ENCODE measurements around the gene FSTL4. TPM values are rescaled to one million over a fixed set of nuclear protein-coding genes. Genes with fewer than 3 reads are reported as not detected.
"Not testable (repeated sequence)": the region's sequence is repeated elsewhere in the genome, so short reads cannot be mapped to it uniquely, and the experiment has no call there.

Gene FSTL4
- total RNA-seq, 4 donors from 2014 or later: 0.22 to 0.47 (median 0.27) TPM; not detected in 1

DNA sequence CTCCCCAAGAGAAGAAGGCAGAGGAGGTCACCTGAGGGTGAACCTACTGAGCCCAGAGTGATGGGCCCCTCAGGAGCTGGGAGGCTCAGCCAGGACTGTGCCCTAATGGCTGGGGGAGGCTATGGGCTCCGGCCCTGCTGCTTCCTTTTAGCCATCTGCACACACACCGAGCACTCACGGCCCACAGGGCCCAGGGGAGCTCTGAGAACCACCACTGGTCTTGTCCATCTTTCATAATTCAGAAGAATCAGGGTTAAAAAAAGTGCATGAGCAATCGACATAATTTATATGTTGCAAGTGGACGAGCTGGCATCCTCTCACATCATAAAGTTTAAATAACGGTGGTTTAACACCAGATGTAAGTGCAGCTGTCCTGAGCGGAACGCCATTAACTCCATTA, 162.1 kb downstream of the FSTL4 start:
- TF ChIP-seq POLR2AphosphoS5 (IDR thresholded peaks at IDR 0.05) (no peak), EP300 (IDR thresholded peaks at IDR 0.05) (no peak), POLR2A (IDR thresholded peaks at IDR 0.05) (no peak)
- TF ChIP-seq, protein P1, sequence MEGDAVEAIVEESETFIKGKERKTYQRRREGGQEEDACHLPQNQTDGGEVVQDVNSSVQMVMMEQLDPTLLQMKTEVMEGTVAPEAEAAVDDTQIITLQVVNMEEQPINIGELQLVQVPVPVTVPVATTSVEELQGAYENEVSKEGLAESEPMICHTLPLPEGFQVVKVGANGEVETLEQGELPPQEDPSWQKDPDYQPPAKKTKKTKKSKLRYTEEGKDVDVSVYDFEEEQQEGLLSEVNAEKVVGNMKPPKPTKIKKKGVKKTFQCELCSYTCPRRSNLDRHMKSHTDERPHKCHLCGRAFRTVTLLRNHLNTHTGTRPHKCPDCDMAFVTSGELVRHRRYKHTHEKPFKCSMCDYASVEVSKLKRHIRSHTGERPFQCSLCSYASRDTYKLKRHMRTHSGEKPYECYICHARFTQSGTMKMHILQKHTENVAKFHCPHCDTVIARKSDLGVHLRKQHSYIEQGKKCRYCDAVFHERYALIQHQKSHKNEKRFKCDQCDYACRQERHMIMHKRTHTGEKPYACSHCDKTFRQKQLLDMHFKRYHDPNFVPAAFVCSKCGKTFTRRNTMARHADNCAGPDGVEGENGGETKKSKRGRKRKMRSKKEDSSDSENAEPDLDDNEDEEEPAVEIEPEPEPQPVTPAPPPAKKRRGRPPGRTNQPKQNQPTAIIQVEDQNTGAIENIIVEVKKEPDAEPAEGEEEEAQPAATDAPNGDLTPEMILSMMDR (IDR thresholded peaks at IDR 0.05): no peak
- ATAC-seq: no peak

DNA sequence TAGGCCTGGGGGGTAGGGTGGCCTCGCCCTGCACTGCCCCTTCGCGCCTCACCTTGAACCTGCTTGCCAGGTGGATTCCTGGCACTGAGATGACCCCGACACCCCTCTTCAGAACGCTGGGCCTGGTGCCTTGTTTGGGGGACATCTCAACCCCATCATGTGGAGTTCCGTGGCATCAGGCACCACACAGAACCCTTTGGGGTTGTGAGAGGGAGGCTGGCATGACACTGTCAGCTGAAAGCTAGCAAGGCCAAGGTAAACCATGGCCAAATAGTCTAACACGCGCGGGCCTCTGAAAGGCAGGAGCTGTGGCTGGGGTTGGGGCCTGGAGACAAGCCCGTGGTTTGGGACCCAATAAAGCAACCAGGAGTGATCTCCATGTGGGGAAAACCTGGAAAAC, 163.2 kb downstream of the FSTL4 start:
- peaks cover 0 to 9% (median 0%) of the 10 kb centered on the region in 3 donors for H3K4me1 ChIP-seq
- H3K9me3 ChIP-seq: no peaks in the 10 kb centered on the region
- ATAC-seq: no peak
- H3K27me3 ChIP-seq: no peaks in the 10 kb centered on the region
- 100% methylated on average over 4 of the region's 10 CpGs; no CpG with 5 or more reads in 1 of the 2 donors for WGBS, 2 donors (ENCODE audit: low coverage in 1 of 2)
- no peak for TF ChIP-seq EP300 (IDR thresholded peaks at IDR 0.05)
- TF ChIP-seq POLR2AphosphoS5 (IDR thresholded peaks at IDR 0.05): no peak
- no peak for TF ChIP-seq POLR2A (IDR thresholded peaks at IDR 0.05)
- TF ChIP-seq, protein P1 (IDR thresholded peaks at IDR 0.05): no peak
- H3K4me3 ChIP-seq: no peak overlapping the region
- no peak overlapping the region for H3K27ac ChIP-seq
- H3K36me3 ChIP-seq: no peaks in the 10 kb centered on the region

More for the DNA sequence above, 162.1 kb downstream of the FSTL4 start:
- no peaks in the 10 kb centered on the region for H3K27me3 ChIP-seq
- no peaks in the 10 kb centered on the region for H3K9me3 ChIP-seq
- H3K4me1 ChIP-seq: peaks cover 0 to 7% (median 0%) of the 10 kb centered on the region in 3 donors
- no peaks in the 10 kb centered on the region for H3K36me3 ChIP-seq
- WGBS, 2 donors (ENCODE audit: low coverage in 1 of 2): 74% methylated on average over 5 of the region's 8 CpGs; no CpG with 5 or more reads in 1 of the 2 donors
- no peak overlapping the region for H3K27ac ChIP-seq
- no peak overlapping the region for H3K4me3 ChIP-seq

DNA sequence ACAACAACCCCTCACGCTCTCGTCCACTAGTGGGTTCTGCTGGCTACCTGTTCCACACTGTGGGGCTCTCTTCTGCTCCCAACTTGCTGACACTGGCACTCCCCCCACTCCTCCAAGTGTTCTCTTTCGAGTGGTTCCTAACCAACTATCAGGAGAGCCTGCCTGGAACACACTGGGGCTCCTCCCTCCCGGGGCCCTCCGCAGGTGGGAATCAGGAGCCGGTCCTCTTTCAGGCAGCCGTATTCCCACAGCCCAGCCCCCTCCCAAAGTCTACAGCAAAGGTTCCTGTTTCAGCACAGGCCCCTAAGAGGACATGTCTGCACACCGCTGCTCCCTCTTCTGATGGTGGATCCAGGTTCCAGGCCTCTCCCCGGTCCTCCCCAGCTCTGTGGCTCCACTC, 165.9 kb downstream of the FSTL4 start:
- Histone ChIP-seq H3K4me1 (peaks cover 0 to 9% (median 0%) of the 10 kb centered on the region in 3 donors), H3K4me3 (no peak overlapping the region), H3K27ac (no peak overlapping the region), H3K36me3 (no peaks in the 10 kb centered on the region), H3K9me3 (no peaks in the 10 kb centered on the region), H3K27me3 (no peaks in the 10 kb centered on the region)
- no peak for ATAC-seq
- TF ChIP-seq, protein P1 (IDR thresholded peaks at IDR 0.05): no peak
- TF ChIP-seq POLR2A (IDR thresholded peaks at IDR 0.05) (no peak), POLR2AphosphoS5 (IDR thresholded peaks at IDR 0.05) (no peak), EP300 (IDR thresholded peaks at IDR 0.05) (no peak)
- WGBS, 2 donors (ENCODE audit: low coverage in 1 of 2): 60 to 75% methylated on average over 1 to 5 of the region's 9 CpGs

DNA sequence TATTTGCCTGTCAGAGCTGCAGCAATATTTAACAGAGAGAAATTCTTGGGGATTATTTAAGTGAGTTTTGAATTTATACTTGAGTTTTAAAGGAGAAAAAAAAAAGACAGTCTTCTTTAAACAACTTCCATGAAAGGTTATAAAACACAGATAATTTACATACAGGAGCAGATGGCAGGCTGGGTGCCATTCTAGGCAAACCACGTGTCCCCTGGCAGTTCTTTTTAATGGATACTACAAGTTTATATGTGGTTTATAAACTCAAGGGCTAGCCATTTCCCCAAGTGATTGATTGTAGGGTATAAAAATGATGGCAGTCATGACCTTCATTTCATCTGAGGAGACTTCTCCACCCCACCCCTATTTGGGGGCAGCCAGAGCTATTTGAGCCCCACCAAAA, 166.6 kb downstream of the FSTL4 start:
- Histone ChIP-seq H3K4me1 (peaks cover 0 to 12% (median 0%) of the 10 kb centered on the region in 3 donors), H3K27ac (no peak overlapping the region), H3K27me3 (no peaks in the 10 kb centered on the region), H3K4me3 (no peak overlapping the region), H3K9me3 (no peaks in the 10 kb centered on the region), H3K36me3 (no peaks in the 10 kb centered on the region)
- WGBS, 2 donors (ENCODE audit: low coverage in 1 of 2): 7 to 36% methylated on average over 1 of the region's 1 CpG
- TF ChIP-seq, protein P1 (IDR thresholded peaks at IDR 0.05): no peak
- no peak for TF ChIP-seq POLR2AphosphoS5 (IDR thresholded peaks at IDR 0.05)
- TF ChIP-seq POLR2A (IDR thresholded peaks at IDR 0.05): no peak
- no peak for TF ChIP-seq EP300 (IDR thresholded peaks at IDR 0.05)
- ATAC-seq: no peak

DNA sequence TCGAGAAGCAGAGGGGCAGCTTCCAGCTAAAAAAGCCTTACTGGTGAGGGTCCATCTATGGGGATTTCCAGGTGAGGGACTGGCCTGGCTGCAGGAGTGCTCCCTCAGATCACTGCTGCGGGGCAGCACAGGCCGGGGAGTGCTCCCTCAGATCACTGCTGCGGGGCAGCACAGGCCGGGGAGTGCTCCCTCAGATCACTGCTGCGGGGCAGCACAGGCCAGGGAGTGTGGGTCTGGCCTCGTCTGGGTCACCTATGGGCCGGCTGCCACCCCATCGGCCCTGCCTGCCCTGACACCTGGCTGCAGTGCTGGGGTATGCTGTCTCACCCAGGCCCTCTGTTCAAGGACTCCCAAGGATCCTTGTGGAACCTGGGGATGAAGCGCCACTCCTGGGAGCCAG, 167.1 kb downstream of the FSTL4 start:
- not testable (repeated sequence) for ATAC-seq, H3K27ac ChIP-seq, H3K9me3 ChIP-seq, H3K27me3 ChIP-seq, H3K4me3 ChIP-seq, H3K36me3 ChIP-seq
- WGBS, 2 donors (ENCODE audit: low coverage in 1 of 2): no CpG with 5 or more reads among the region's 10 CpGs
- peaks cover 0 to 17% (median 0%) of the 10 kb centered on the region in 3 donors for H3K4me1 ChIP-seq
